Amygdala (tissue), 56 donors: ENCODE results near the gene LGALS9.
A peak's percentile ranks its signal among the peaks of the same experiment; 100 is the strongest.

Experiments
- DNase-seq, 56 donors: peaks; one replicate each; lab custom pipeline; 2025; lab: John Stamatoyannopoulos, UW

The LGALS9 gene

GRCh38 chr17:27602721-27603420 is 28.1 kb upstream of the LGALS9 start:
- DNase-seq: peak in 52 of 56 donors; percentile 5 to 81 (median 34)

GRCh38 chr17:27603421-27603770 is 27.6 kb upstream of the LGALS9 start:
- DNase-seq: no peak

GRCh38 chr17:27603880-27604794 is 26.9 kb upstream of the LGALS9 start:
- no peak for DNase-seq

- DNase-seq: no peak
Observed at GRCh38 chr17:27605409-27605808, 25.6 kb upstream of the LGALS9 start.

- no peak for DNase-seq
Observed at GRCh38 chr17:27607521-27608091, 23.4 kb upstream of the LGALS9 start.

- no peak for DNase-seq
Observed at GRCh38 chr17:27608328-27609230, 22.4 kb upstream of the LGALS9 start.

- DNase-seq: peak in 25 of 56 donors; percentile 6 to 54 (median 27)
Observed at GRCh38 chr17:27609611-27610303, 21.2 kb upstream of the LGALS9 start.

GRCh38 chr17:27610304-27610677 is 20.7 kb upstream of the LGALS9 start:
- DNase-seq: no peak

GRCh38 chr17:27612160-27612770 is 18.7 kb upstream of the LGALS9 start:
- DNase-seq: no peak

- DNase-seq: no peak
Observed at GRCh38 chr17:27613433-27613832, 17.6 kb upstream of the LGALS9 start.

- DNase-seq: no peak
Observed at GRCh38 chr17:27615121-27615520, 15.9 kb upstream of the LGALS9 start.

GRCh38 chr17:27616414-27616813 is 14.6 kb upstream of the LGALS9 start:
- DNase-seq: no peak

GRCh38 chr17:27618417-27618816 is 12.6 kb upstream of the LGALS9 start:
- DNase-seq: no peak

GRCh38 chr17:27620721-27621120 is 10.3 kb upstream of the LGALS9 start:
- no peak for DNase-seq

GRCh38 chr17:27621536-27621935 is 9.5 kb upstream of the LGALS9 start:
- peak in 21 of 56 donors; percentile 21 to 67 (median 36) for DNase-seq

- DNase-seq: no peak
Observed at GRCh38 chr17:27621942-27622559, 8.9 kb upstream of the LGALS9 start.

- peak in 20 of 56 donors; percentile 3 to 70 (median 32) for DNase-seq
Observed at GRCh38 chr17:27622986-27623385, 8.0 kb upstream of the LGALS9 start.

GRCh38 chr17:27623614-27624013 is 7.4 kb upstream of the LGALS9 start:
- no peak for DNase-seq

- DNase-seq: no peak
Observed at GRCh38 chr17:27624539-27624938, 6.4 kb upstream of the LGALS9 start.
